ENCODE results near the gene FBXO38. TPM values are rescaled to one million over a fixed set of nuclear protein-coding genes. Genes with fewer than 3 reads are reported as not detected.

The FBXO38 gene
- total RNA-seq, 1 experiment from 2014 or later, result 130 TPM

DNA sequence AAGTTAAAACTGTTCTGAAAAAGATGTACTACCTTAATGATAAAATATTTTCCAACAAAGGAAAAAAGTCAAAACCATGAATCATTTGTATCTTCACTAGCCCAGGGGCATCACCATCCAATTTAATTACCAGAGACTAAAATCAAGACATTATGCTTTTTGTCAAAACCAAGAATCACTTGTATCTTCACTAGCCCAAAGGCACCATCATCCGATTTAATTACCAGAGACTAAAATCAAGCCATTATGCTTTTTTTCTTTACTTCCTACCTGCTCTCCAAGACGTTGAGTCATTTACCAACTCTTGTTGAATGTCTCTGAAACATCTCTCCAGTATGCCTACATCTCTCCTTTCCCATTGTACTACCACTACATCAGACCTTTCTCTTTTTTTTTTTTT is 37.9 kb downstream of the FBXO38 start:
- Histone ChIP-seq H3K4me2 (ENCODE audit: low read depth, low read length, poor library complexity, severe bottlenecking) (no peak overlapping the region), H2AFZ (ENCODE audit: low read length) (no peak overlapping the region), H3K36me3 (ENCODE audit: insufficient read depth, low read length) (peaks cover 84% of the 10 kb centered on the region), H3K79me2 (ENCODE audit: low read length) (peaks cover 45% of the 10 kb centered on the region), H3K9me3 (ENCODE audit: low read length) (no peaks in the 10 kb centered on the region), H3K9me2 (replicated peaks; ENCODE audit: insufficient read depth, low read length) (no peaks in the 10 kb centered on the region), H4K20me1 (ENCODE audit: insufficient read depth, low read depth, low read length) (no peaks in the 10 kb centered on the region), H3K4me1 (ENCODE audit: low read length) (no peaks in the 10 kb centered on the region), H3K9ac (ENCODE audit: low read length) (no peak overlapping the region), H3K27ac (ENCODE audit: low read length) (no peak overlapping the region), H3K27me3 (ENCODE audit: low read length) (no peaks in the 10 kb centered on the region), H3K4me3 (ENCODE audit: low read length) (no peak overlapping the region)
- no peak for DNase-seq

DNA sequence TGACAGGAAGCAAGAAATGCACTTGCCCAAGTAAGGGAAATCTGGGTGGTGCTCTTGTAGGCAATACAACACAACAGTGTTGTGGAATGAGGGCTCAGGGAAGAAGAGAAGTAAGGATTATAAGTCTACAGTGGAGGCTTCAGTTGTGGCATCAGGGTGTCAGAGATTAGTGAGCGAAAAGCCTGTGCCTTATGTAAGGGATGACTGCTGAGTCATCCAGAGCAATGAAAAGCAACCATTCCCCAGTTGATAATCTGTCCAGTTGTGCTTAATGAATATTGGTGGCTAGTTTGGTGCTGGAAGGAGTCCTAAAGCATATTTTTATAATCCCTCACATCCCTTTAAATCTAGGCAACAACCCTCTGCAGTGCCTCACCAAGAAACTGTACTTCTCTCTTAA is 42.0 kb downstream of the FBXO38 start:
- Histone ChIP-seq H3K27me3 (ENCODE audit: low read length) (no peaks in the 10 kb centered on the region), H3K9ac (ENCODE audit: low read length) (no peak overlapping the region), H3K4me3 (ENCODE audit: low read length) (no peak overlapping the region), H3K4me2 (ENCODE audit: low read depth, low read length, poor library complexity, severe bottlenecking) (no peak overlapping the region), H3K9me2 (replicated peaks; ENCODE audit: insufficient read depth, low read length) (no peaks in the 10 kb centered on the region), H3K36me3 (ENCODE audit: insufficient read depth, low read length) (peaks cover 73% of the 10 kb centered on the region), H3K79me2 (ENCODE audit: low read length) (peaks cover 26% of the 10 kb centered on the region), H3K9me3 (ENCODE audit: low read length) (no peaks in the 10 kb centered on the region), H3K27ac (ENCODE audit: low read length) (no peak overlapping the region), H2AFZ (ENCODE audit: low read length) (no peak overlapping the region), H3K4me1 (ENCODE audit: low read length) (no peaks in the 10 kb centered on the region), H4K20me1 (ENCODE audit: insufficient read depth, low read depth, low read length) (no peaks in the 10 kb centered on the region)
- no peak for DNase-seq

DNA sequence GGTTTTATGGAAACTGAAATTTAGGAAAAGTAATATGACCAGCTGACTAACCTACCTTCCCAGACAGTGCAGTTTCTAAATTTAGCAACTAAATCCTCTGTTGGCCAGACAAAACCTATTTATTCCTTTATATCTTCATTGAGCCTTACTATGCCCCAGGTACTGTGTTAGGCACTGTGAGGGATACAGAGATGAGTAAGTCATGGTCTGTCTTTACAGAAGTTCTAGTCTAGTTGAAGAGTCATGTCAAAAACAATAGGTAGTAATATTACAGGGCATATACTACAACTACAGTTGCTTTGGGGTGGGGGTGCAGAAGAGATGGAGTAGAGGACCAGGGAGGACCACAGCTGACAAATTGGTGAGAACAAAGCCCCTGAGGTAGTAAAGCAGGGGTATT is 42.8 kb downstream of the FBXO38 start:
- peaks cover 26% of the 10 kb centered on the region for H3K79me2 ChIP-seq (ENCODE audit: low read length)

DNA sequence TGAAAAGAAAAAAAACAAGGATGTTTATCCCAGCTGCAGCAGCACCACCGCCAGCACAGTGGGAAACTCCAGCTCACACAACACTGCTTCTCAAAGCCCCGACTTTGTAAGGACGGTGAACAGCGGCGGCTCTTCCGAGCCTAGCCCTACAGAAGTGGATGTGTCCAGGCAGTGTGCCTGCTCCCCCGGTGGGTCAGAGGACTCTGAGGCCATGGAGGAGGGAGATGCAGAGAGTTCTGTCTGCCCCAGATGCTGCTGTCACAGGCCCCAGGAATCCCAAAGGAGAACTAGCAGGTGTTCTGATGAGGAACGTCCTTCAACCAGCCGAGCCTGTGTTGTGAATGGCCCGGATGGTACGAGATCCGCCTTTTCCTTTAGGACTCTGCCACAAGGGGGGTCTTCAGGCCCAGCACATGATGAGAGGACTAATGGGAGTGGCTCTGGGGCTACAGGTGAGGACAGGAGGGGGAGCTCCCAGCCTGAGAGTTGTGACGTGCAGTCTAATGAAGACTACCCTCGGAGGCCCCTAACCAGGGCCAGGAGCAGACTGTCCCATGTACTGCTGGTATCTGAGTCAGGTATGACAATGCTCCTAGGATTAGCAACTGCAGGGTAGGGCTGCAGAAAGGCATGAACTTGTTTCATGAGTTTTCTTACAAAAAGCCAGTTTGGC is 43.7 kb downstream of the FBXO38 start:
- Histone ChIP-seq H3K9ac (ENCODE audit: low read length) (no peak overlapping the region), H3K79me2 (ENCODE audit: low read length) (peaks cover 18% of the 10 kb centered on the region), H3K9me3 (ENCODE audit: low read length) (no peaks in the 10 kb centered on the region), H3K27me3 (ENCODE audit: low read length) (no peaks in the 10 kb centered on the region), H3K4me1 (ENCODE audit: low read length) (no peaks in the 10 kb centered on the region), H3K4me2 (ENCODE audit: low read depth, low read length, poor library complexity, severe bottlenecking) (no peak overlapping the region), H3K36me3 (ENCODE audit: insufficient read depth, low read length) (peaks cover 71% of the 10 kb centered on the region), H2AFZ (ENCODE audit: low read length) (no peak overlapping the region), H3K4me3 (ENCODE audit: low read length) (no peak overlapping the region), H4K20me1 (ENCODE audit: insufficient read depth, low read depth, low read length) (no peaks in the 10 kb centered on the region), H3K9me2 (replicated peaks; ENCODE audit: insufficient read depth, low read length) (no peaks in the 10 kb centered on the region), H3K27ac (ENCODE audit: low read length) (no peak overlapping the region)
- DNase-seq, result no peak

More for the DNA sequence above, 42.8 kb downstream of the FBXO38 start:
- Histone ChIP-seq H3K9ac (ENCODE audit: low read length) (no peak overlapping the region), H3K36me3 (ENCODE audit: insufficient read depth, low read length) (peaks cover 79% of the 10 kb centered on the region), H2AFZ (ENCODE audit: low read length) (no peak overlapping the region), H3K27me3 (ENCODE audit: low read length) (no peaks in the 10 kb centered on the region), H4K20me1 (ENCODE audit: insufficient read depth, low read depth, low read length) (no peaks in the 10 kb centered on the region), H3K27ac (ENCODE audit: low read length) (no peak overlapping the region), H3K9me3 (ENCODE audit: low read length) (no peaks in the 10 kb centered on the region), H3K4me1 (ENCODE audit: low read length) (no peaks in the 10 kb centered on the region), H3K9me2 (replicated peaks; ENCODE audit: insufficient read depth, low read length) (no peaks in the 10 kb centered on the region), H3K4me2 (ENCODE audit: low read depth, low read length, poor library complexity, severe bottlenecking) (no peak overlapping the region), H3K4me3 (ENCODE audit: low read length) (no peak overlapping the region)
- no peak for DNase-seq

DNA sequence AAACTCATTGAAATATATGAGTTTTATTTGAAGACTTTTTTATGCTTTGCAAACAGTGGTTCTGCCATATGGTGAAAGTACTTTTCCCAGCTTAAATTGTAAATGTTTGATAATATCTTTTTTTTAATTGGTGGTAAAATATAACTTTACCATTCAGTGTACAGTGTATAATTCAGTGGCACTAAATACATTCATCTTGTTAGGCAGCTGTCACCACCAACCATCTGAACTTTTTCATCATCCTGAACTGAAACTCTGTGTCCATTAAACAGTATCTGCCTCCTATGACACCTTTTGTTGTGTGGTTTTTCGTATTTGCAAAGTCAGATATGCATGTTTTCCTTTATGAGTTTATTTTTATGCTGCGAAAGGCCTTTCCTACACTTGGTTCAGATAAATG is 45.1 kb downstream of the FBXO38 start:
- H3K9me2 ChIP-seq (replicated peaks; ENCODE audit: insufficient read depth, low read length), result no peaks in the 10 kb centered on the region
- no peak overlapping the region for H3K9ac ChIP-seq (ENCODE audit: low read length)
- H3K36me3 ChIP-seq (ENCODE audit: insufficient read depth, low read length), result peaks cover 66% of the 10 kb centered on the region
- no peaks in the 10 kb centered on the region for H4K20me1 ChIP-seq (ENCODE audit: insufficient read depth, low read depth, low read length)
- H3K79me2 ChIP-seq (ENCODE audit: low read length), result peaks cover 11% of the 10 kb centered on the region
- no peaks in the 10 kb centered on the region for H3K9me3 ChIP-seq (ENCODE audit: low read length)
- no peak overlapping the region for H3K4me3 ChIP-seq (ENCODE audit: low read length)
- no peak overlapping the region for H2AFZ ChIP-seq (ENCODE audit: low read length)
- no peaks in the 10 kb centered on the region for H3K4me1 ChIP-seq (ENCODE audit: low read length)
- no peak overlapping the region for H3K27ac ChIP-seq (ENCODE audit: low read length)
- no peak overlapping the region for H3K4me2 ChIP-seq (ENCODE audit: low read depth, low read length, poor library complexity, severe bottlenecking)
- DNase-seq, result no peak
- H3K27me3 ChIP-seq (ENCODE audit: low read length), result no peaks in the 10 kb centered on the region

DNA sequence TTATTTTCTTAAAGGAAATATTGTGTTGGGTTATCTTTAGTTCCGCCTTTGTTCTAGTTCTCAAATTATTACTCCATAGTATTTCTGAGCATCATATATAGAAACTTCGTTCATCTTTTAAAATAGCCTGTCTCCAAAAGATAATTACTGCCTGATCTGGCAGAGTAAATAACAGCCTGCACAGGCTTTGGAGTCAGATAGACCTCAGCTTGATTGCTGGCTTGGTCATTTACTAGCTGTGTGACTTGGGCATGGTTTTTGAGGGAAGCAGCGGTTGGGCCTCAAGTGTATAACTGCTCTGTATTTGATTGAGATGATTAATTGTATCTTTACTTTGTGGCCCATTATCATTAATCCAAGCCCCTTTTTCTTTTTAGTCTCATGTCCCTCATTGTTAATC is 50.1 kb downstream of the FBXO38 start:
- H3K9ac ChIP-seq (ENCODE audit: low read length), result no peak overlapping the region
- H3K27me3 ChIP-seq (ENCODE audit: low read length), result no peaks in the 10 kb centered on the region
- no peaks in the 10 kb centered on the region for H3K4me1 ChIP-seq (ENCODE audit: low read length)
- H4K20me1 ChIP-seq (ENCODE audit: insufficient read depth, low read depth, low read length), result no peaks in the 10 kb centered on the region
- H3K36me3 ChIP-seq (ENCODE audit: insufficient read depth, low read length), result peaks cover 26% of the 10 kb centered on the region
- no peaks in the 10 kb centered on the region for H3K9me2 ChIP-seq (replicated peaks; ENCODE audit: insufficient read depth, low read length)
- peaks cover 5% of the 10 kb centered on the region; the same call in 1 of the 2 replicates for H3K79me2 ChIP-seq (ENCODE audit: low read length)
- H3K4me3 ChIP-seq (ENCODE audit: low read length), result no peak overlapping the region
- no peak overlapping the region for H2AFZ ChIP-seq (ENCODE audit: low read length)
- H3K27ac ChIP-seq (ENCODE audit: low read length), result no peak overlapping the region
- no peak overlapping the region for H3K4me2 ChIP-seq (ENCODE audit: low read depth, low read length, poor library complexity, severe bottlenecking)
- no peak for DNase-seq
- no peaks in the 10 kb centered on the region for H3K9me3 ChIP-seq (ENCODE audit: low read length)

DNA sequence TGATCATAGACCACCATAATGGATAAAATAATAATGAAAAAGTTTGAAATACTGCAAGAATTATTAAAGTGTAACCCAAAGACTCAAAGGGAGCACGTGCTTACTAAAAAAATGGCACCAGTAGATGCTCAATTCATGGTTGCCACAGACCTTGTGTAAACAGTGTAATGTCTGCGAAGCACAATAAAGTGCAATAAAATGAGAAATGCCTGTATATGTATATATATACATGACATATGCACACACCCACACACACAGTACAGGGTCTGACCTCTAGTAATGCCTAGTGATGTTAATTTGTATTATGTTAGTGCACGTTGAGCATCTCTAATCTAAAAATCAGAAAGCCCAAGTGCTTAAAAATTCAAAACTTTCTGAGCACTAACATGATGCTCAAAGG is 52.3 kb downstream of the FBXO38 start:
- no peak overlapping the region for H3K4me3 ChIP-seq (ENCODE audit: low read length)
- no peaks in the 10 kb centered on the region for H3K4me1 ChIP-seq (ENCODE audit: low read length)
- DNase-seq, result no peak
- H2AFZ ChIP-seq (ENCODE audit: low read length), result no peak overlapping the region
- peaks cover 29% of the 10 kb centered on the region for H3K36me3 ChIP-seq (ENCODE audit: insufficient read depth, low read length)
- no peaks in the 10 kb centered on the region for H3K79me2 ChIP-seq (ENCODE audit: low read length)
- no peaks in the 10 kb centered on the region for H3K27me3 ChIP-seq (ENCODE audit: low read length)
- H3K4me2 ChIP-seq (ENCODE audit: low read depth, low read length, poor library complexity, severe bottlenecking), result no peak overlapping the region
- H3K9me3 ChIP-seq (ENCODE audit: low read length), result no peaks in the 10 kb centered on the region
- H3K9me2 ChIP-seq (replicated peaks; ENCODE audit: insufficient read depth, low read length), result no peaks in the 10 kb centered on the region
- no peak overlapping the region for H3K27ac ChIP-seq (ENCODE audit: low read length)
- no peak overlapping the region for H3K9ac ChIP-seq (ENCODE audit: low read length)
- H4K20me1 ChIP-seq (ENCODE audit: insufficient read depth, low read depth, low read length), result no peaks in the 10 kb centered on the region

DNA sequence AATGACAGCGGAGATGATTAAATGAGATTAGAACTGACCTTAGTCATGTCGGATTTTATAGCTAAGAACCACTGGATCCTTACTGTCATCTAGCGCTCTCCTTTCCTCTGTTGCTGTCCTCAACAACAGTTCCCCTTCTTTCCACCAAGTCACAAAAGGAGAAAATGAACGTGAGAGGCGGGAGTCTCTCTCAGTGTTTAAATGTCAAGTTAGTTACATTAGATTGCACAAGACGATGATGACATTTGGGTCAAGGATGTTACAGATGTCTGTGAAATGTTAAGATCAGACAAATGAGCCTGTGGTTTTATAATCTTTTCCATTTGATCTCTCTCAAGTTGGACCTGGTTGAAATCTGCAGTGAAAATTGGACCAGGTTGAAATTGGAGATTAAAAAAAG is 53.5 kb downstream of the FBXO38 start:
- Histone ChIP-seq H3K4me2 (ENCODE audit: low read depth, low read length, poor library complexity, severe bottlenecking) (no peak overlapping the region), H3K9ac (ENCODE audit: low read length) (no peak overlapping the region), H3K79me2 (ENCODE audit: low read length) (no peaks in the 10 kb centered on the region), H3K27me3 (ENCODE audit: low read length) (no peaks in the 10 kb centered on the region), H3K9me3 (ENCODE audit: low read length) (no peaks in the 10 kb centered on the region), H2AFZ (ENCODE audit: low read length) (no peak overlapping the region), H3K36me3 (ENCODE audit: insufficient read depth, low read length) (peaks cover 29% of the 10 kb centered on the region), H3K9me2 (replicated peaks; ENCODE audit: insufficient read depth, low read length) (no peaks in the 10 kb centered on the region), H4K20me1 (ENCODE audit: insufficient read depth, low read depth, low read length) (no peaks in the 10 kb centered on the region), H3K4me3 (ENCODE audit: low read length) (no peak overlapping the region), H3K27ac (ENCODE audit: low read length) (no peak overlapping the region), H3K4me1 (ENCODE audit: low read length) (no peaks in the 10 kb centered on the region)
- no peak for DNase-seq

All from Karpas-422 (cell line).